HUES64 (cell line): Measurements from ENCODE around the gene BCL11B.
"Not testable (repeated sequence)": the region's sequence is repeated elsewhere in the genome, so short reads cannot be mapped to it uniquely, and the experiment has no call there.

Experiments used
- H3K27ac ChIP-seq: 2 replicates; pipeline ENCODE4 v1.7.0; 2013; ENCODE audit warnings: low read depth, low read length, inconsistent platforms
- H3K27me3 ChIP-seq: 2 replicates; pipeline ENCODE4 v1.6.1; 2013; ENCODE audit warnings: mild to moderate bottlenecking, low read length; ENCODE audit not compliant: insufficient read depth
- H3K36me3 ChIP-seq: 2 replicates; pipeline ENCODE4 v1.6.1; 2013; ENCODE audit warnings: mild to moderate bottlenecking, low read length; ENCODE audit not compliant: insufficient read depth
- H3K4me1 ChIP-seq: 2 replicates; pipeline ENCODE4 v1.6.1; 2013; ENCODE audit warnings: mild to moderate bottlenecking, low read length, moderate library complexity; ENCODE audit not compliant: insufficient read depth
- H3K4me3 ChIP-seq: 2 replicates; pipeline ENCODE4 v1.5.1; 2013; ENCODE audit warnings: mild to moderate bottlenecking, low read length, moderate library complexity
- H3K9ac ChIP-seq: 2 replicates; pipeline ENCODE4 v1.6.1; 2013; ENCODE audit warnings: mild to moderate bottlenecking, low read depth, low read length
- H3K9me3 ChIP-seq: 2 replicates; pipeline ENCODE4 v1.6.1; 2013; ENCODE audit warnings: low read depth, low read length; ENCODE audit not compliant: insufficient read depth
- WGBS: fragments of 150-250, 120-280 bp; methylation state at CpG from one replicate; pipeline ENCODE4 v1.1.7; 2013; ENCODE audit warnings: missing lambda C conversion rate; 5-methylcytosine and 5-hydroxymethylcytosine counted together

BCL11B gene

DNA sequence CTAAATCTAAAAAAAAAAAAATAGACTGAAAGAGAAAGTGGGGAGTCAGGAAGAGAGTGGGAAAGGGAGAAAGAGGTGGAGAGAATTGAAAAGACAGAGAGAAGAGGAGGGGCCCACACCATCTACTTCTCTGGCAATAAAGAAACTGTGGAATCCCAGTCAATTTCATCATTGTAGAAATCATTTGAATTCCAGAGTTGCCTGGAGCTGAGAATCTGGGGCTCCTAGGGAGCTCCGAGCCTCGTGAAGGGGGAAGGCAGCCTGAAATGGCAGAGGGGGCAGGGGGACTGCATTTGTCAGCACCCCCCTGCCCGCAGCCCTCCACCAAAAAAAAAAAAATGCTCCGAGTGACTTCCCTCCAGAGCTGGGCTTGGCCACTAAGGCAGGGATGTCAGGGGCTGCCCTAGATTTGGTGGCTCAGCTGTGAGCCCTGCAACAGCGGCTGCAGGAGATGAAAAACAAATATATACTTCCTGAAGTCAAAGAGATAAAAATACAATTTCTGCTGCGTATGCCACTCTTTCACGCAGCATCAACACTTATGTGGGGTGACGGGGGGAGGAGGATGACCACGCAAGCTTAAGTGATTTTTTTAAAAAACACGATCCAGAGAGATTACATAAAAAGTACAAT is 80.5 kb downstream of the BCL11B start:
- Histone ChIP-seq H3K4me1 (peaks cover 11% of the 10 kb centered on the region), H3K36me3 (no peaks in the 10 kb centered on the region), H3K9me3 (no peaks in the 10 kb centered on the region), H3K27me3 (no peaks in the 10 kb centered on the region), H3K27ac (no peak overlapping the region), H3K4me3 (no peak overlapping the region), H3K9ac (no peak overlapping the region)
- WGBS = 80% methylated on average over 10 of the region's 10 CpGs

GRCh38 chr14:99190696-99191394 is 81.2 kb downstream of the BCL11B start:
- Histone ChIP-seq H3K9me3 (no peaks in the 10 kb centered on the region), H3K36me3 (no peaks in the 10 kb centered on the region), H3K9ac (no peak overlapping the region), H3K4me3 (no peak overlapping the region), H3K27ac (no peak overlapping the region), H3K27me3 (no peaks in the 10 kb centered on the region), H3K4me1 (peaks cover 11% of the 10 kb centered on the region)
- WGBS = 81% methylated on average over 11 of the region's 11 CpGs

- H3K4me3 ChIP-seq = no peak overlapping the region
- H3K27me3 ChIP-seq = no peaks in the 10 kb centered on the region
- H3K27ac ChIP-seq = no peak overlapping the region
- H3K36me3 ChIP-seq = no peaks in the 10 kb centered on the region
- no peak overlapping the region for H3K9ac ChIP-seq
- 94% methylated on average over 26 of the region's 26 CpGs for WGBS
- peaks cover 11% of the 10 kb centered on the region for H3K4me1 ChIP-seq
- no peaks in the 10 kb centered on the region for H3K9me3 ChIP-seq
Measured at GRCh38 chr14:99189201-99189801, 82.7 kb downstream of the BCL11B start.

GRCh38 chr14:99188731-99189191 is 83.2 kb downstream of the BCL11B start:
- Histone ChIP-seq H3K4me3 (no peak overlapping the region), H3K36me3 (no peaks in the 10 kb centered on the region), H3K4me1 (peaks cover 11% of the 10 kb centered on the region), H3K9me3 (no peaks in the 10 kb centered on the region), H3K9ac (no peak overlapping the region), H3K27me3 (no peaks in the 10 kb centered on the region), H3K27ac (no peak overlapping the region)
- WGBS = 87% methylated on average over 19 of the region's 19 CpGs

DNA sequence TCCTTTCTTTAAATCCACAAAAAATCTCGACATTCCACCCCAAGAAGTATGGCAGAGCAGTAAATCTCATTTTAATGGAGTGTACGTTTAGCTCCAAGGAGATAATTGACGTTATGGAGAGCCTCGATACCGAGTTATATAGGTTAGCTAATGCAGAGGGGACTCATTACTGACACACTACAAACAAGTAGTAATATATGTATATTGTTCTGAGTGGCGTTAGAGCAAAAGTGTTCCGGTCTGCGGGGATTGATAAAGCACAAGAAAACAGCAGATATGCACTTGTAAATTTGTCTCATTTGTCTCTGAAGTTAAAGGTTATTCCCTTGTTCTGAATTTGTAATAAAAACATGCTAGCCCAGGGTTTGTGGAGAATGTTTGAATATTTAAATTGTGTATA is 84.1 kb downstream of the BCL11B start:
- Histone ChIP-seq H3K27me3 (no peaks in the 10 kb centered on the region), H3K36me3 (no peaks in the 10 kb centered on the region)
- 96% methylated on average over 7 of the region's 8 CpGs for WGBS

GRCh38 chr14:99186956-99187690 is 84.9 kb downstream of the BCL11B start:
- Histone ChIP-seq H3K36me3 (no peaks in the 10 kb centered on the region), H3K9me3 (no peaks in the 10 kb centered on the region), H3K9ac (no peak overlapping the region), H3K27ac (no peak overlapping the region), H3K4me1 (peaks cover 11% of the 10 kb centered on the region), H3K4me3 (no peak overlapping the region), H3K27me3 (no peaks in the 10 kb centered on the region)
- 95% methylated on average over 15 of the region's 16 CpGs for WGBS

More for the DNA sequence above, 84.1 kb downstream of the BCL11B start:
- H3K27ac ChIP-seq = no peak overlapping the region
- H3K9me3 ChIP-seq = no peaks in the 10 kb centered on the region
- no peak overlapping the region for H3K4me3 ChIP-seq
- no peak overlapping the region for H3K9ac ChIP-seq
- H3K4me1 ChIP-seq = peaks cover 11% of the 10 kb centered on the region

DNA sequence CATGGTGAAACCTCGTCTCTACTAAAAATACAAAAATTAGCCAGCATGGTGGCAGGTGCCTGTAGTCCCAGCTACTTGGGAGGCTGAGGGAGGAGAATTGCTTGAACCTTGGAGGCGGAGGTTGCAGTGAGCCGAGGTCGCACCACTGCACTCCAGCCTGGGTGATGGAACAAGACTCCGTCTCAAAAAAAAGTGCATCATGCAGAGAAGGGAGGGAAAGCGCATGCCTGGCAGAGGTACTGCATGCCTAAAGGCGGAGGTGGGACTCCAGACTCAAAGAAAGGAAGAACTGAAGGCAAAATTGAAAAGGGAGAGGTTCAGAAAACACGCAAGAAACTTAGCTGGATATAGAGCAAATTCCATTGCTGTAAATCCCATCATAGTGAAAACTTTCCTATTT is 85.7 kb downstream of the BCL11B start:
- H3K9ac ChIP-seq, H3K9me3 ChIP-seq, H3K27ac ChIP-seq, H3K4me3 ChIP-seq, H3K36me3 ChIP-seq, H3K27me3 ChIP-seq: not testable (repeated sequence)
- 93% methylated on average over 8 of the region's 8 CpGs for WGBS
- H3K4me1 ChIP-seq = peaks cover 11% of the 10 kb centered on the region

GRCh38 chr14:99185436-99186068 is 86.4 kb downstream of the BCL11B start:
- no peak overlapping the region for H3K9ac ChIP-seq
- H3K9me3 ChIP-seq = no peaks in the 10 kb centered on the region
- no peaks in the 10 kb centered on the region for H3K36me3 ChIP-seq
- 97% methylated on average over 16 of the region's 16 CpGs for WGBS
- H3K27ac ChIP-seq = no peak overlapping the region
- peaks cover 6% of the 10 kb centered on the region for H3K4me1 ChIP-seq
- no peaks in the 10 kb centered on the region for H3K27me3 ChIP-seq
- no peak overlapping the region for H3K4me3 ChIP-seq

GRCh38 chr14:99183716-99184115 is 88.3 kb downstream of the BCL11B start:
- H3K36me3 ChIP-seq = no peaks in the 10 kb centered on the region
- 95% methylated on average over 8 of the region's 8 CpGs for WGBS

DNA sequence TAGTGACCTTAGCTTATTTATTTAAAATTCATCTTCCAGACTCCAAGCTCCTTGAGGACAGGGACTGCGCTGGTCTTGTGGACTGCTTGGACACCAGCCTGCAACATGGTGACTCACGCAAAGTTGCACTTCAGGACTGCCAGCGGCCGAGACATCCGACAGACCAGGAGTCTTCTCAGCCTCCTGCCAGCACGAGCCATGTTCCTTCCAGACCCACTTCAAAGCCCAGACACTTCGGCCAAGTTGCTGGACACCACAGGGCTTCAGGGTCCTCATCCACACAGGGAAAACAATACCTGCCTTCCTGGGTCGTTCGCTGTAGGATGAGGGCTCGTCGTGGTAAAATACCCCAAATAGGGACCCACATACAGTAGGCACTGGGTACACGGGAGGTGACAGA is 88.7 kb downstream of the BCL11B start:
- no peaks in the 10 kb centered on the region for H3K36me3 ChIP-seq
- no peak overlapping the region for H3K4me3 ChIP-seq
- no peaks in the 10 kb centered on the region for H3K9me3 ChIP-seq
- H3K27me3 ChIP-seq = no peaks in the 10 kb centered on the region
- 97% methylated on average over 12 of the region's 12 CpGs for WGBS
- peaks cover 8% of the 10 kb centered on the region; the same call in 1 of the 2 replicates for H3K4me1 ChIP-seq
- H3K9ac ChIP-seq = no peak overlapping the region
- H3K27ac ChIP-seq = no peak overlapping the region

More at GRCh38 chr14:99183716-99184115, 88.3 kb downstream of the BCL11B start:
- H3K27me3 ChIP-seq = no peaks in the 10 kb centered on the region
- H3K27ac ChIP-seq = no peak overlapping the region
- H3K4me1 ChIP-seq = peaks cover 5% of the 10 kb centered on the region
- no peaks in the 10 kb centered on the region for H3K9me3 ChIP-seq
- no peak overlapping the region for H3K9ac ChIP-seq
- no peak overlapping the region for H3K4me3 ChIP-seq
